Activated CD4-positive, CD25-positive, alpha-beta regulatory T cell treated with anti-CD3 and anti-CD28 coated beads, Interleukin-2, amount 50 U/mL, for 16 hours (primary cell): ENCODE results near the gene ADARB1.
"Not testable (repeated sequence)": the region's sequence is repeated elsewhere in the genome, so short reads cannot be mapped to it uniquely, and the experiment has no call there.

Source experiments
- DNase-seq: peaks from one replicate; pipeline ENCODE4 v3.0.0-alpha.2; 2020; ENCODE audit warnings: low read depth, low spot score

Gene ADARB1, protein sequence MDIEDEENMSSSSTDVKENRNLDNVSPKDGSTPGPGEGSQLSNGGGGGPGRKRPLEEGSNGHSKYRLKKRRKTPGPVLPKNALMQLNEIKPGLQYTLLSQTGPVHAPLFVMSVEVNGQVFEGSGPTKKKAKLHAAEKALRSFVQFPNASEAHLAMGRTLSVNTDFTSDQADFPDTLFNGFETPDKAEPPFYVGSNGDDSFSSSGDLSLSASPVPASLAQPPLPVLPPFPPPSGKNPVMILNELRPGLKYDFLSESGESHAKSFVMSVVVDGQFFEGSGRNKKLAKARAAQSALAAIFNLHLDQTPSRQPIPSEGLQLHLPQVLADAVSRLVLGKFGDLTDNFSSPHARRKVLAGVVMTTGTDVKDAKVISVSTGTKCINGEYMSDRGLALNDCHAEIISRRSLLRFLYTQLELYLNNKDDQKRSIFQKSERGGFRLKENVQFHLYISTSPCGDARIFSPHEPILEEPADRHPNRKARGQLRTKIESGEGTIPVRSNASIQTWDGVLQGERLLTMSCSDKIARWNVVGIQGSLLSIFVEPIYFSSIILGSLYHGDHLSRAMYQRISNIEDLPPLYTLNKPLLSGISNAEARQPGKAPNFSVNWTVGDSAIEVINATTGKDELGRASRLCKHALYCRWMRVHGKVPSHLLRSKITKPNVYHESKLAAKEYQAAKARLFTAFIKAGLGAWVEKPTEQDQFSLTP

DNA sequence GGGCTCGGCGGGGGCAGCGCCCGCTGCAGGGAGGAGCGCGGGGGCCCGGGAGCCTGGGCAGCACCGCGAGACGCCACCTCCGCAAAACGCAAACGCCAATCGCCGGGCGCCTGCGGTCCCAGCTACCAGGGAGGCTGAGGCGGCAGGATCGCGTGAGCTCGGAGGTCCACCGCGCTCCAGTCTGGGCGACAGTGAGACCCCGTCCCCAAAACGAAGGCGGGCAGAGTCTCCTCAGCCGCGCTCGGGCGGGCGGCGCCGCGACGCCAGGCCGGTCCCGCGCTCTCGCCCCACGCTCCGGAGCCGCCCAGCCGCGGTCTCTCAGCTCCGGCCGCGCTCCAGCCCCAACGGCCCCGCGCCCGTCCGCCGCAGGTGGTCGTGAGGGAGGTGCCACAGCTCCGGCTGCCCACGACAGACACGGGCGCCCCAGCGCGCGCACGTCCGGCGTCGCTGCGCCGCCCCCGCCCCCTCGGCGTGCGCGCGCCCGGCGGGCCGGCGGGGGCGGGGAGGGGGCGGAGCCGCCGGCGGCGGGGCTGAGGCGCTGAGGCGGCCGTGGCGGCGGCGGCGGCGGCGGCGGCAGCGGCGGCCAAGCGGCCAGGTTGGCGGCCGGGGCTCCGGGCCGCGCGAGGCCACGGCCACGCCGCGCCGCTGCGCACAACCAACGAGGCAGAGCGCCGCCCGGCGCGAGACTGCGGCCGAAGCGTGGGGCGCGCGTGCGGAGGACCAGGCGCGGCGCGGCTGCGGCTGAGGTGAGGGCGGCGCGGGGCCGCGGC is at the start of gene ADARB1:
ADARB1 (plus strand) TSS at position 533 of the 770 bp plus-strand sequence. CDS start 97,077 bp downstream, outside the sequence.
- peak; percentile 34 for DNase-seq

DNA sequence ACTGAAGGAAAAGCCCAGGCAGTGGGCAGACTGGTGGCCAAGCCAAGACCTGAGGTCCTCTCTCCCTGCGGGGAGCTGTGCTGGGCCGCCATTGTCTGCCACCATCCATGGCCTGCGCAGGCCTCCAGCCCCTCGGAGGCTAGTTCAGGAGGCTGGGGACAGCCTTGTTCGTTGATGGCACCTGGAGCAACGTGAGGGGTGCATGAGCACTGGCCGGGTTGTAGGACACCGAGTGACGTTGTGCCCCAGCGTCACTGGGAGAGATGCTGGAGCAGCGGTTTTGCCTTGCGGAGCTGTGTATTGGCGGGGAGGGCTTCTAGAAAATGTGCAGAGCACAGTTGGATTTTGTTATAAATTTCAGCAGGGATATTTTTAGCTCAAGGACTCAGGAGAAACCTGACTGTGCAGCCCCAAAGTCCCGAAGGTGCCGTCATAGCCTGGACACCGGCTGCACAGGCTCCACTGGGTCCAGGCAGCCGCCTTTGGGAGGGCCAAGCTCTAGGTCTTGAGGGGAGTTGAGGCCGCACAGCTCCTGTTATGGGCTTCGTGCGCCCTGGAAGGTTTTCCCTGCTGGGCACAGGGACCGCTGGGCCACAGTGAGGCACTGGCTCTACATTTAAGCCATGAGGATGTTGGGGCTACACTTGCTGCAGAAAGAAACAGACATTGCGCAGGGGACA is 48.2 kb upstream of the ADARB1 start:
- no peak for DNase-seq

DNA sequence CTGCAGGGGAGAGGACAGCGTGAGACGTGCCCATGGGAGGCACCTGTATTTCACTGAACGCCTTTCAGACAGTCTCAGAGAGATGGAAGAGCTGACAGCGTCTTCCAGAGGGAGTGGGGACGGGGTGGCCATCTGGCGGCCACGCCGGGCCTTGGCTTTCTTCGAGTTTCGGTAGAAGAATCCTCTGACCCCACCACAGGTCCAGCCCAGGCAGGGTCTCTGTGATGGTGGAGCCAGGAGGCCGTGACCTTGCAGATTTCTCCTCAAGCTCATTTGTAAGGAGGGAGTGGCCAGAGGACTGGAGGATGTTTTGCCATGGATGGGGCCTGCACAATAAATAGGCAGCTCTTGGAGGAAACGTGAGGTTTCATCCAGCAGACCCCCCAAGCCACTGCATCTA is 47.6 kb upstream of the ADARB1 start:
- no peak for DNase-seq

DNA sequence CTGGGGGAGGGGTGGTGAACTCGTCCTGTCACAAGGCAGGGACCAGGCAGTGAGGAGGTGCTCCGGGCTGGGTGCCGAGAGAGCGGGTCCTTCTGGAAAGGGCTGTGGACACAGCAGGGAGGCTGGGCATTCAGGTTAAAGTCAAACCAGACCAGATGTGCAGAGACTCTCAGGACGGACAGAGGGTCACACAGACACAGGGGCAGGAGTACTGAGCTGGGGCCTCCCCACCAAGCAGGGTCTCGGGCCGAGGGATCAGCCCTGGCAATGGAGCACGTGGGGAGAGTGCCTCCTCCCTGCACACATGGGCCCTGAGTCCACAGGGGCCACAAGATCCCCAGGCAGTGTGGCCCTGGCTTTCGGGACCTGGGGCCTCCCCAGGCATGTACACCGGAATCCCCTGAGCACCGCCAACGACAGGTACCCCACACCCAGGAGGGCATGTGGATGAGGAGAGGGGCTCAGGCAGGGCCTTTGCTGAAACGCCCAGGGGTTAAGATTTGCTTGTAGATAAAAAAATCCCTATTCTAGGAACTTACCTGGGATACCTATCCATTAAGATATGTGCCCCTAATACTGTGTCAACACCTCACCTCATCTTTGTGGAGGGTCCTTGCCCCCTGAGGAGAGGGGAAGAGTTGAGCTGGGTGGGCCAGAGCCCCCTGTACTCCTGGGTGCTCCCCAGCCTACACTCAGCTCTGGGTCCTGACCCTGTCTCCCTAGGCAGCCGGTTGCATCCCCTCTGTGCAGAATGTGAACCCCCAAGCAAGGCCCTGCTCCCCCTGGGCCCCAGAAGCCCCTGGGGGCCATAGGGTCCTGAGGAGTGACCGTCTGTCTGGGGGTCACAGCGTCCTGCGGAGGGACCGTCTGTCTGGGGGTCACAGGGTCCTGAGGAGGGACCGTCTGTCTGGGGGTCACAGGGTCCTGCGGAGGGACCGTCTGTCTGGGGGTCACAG is 46.9 kb upstream of the ADARB1 start:
- no peak for DNase-seq

DNA sequence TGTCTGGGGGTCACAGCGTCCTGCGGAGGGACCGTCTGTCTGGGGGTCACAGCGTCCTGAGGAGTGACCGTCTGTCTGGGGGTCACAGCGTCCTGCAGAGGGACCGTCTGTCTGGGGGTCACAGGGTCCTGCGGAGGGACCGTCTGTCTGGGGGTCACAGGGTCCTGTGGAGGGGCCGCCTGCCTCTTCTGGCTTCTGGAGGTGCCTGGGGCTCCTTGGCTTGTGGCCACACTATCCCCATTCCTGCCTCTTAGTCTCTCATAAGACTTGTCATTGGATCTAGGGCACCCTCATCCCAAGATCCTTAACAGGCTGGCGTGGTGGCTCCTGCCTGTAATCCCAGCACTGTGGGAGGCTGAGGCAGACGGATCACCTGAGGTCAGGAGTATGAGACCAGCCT is 45.7 kb upstream of the ADARB1 start:
- DNase-seq = not testable (repeated sequence)

DNA sequence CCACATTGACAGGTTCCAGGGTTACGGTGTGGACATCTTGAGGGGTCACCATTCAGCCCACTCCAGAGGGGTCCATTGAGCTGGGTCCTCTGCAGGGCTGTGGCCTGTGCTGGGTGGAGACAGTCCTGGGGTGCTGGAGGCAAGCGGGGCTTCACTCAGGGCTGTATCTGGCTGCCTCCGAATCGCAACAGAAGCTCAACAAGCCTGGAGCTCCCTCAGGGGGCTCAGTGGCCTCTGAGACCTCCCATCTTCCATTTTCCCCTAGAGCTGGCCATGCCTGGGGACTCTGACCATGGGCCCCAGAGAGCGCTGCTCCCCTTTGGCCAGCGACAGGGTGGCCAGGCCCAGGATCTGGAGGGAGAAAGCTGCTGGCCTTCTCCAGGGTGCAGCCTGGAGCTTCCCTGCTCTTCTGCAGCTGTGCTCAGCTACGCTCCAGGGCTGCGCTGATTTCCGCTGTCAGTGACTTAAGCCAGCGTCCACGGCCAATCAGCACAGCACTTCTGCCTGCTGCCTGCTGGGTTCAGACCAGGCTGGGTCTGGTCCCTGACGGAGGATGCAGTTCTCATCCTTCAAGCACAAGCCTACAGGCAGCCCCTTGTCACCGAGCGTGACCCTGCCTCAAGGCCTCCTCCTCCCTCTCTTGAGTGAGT is 45.0 kb upstream of the ADARB1 start:
- no peak for DNase-seq

DNA sequence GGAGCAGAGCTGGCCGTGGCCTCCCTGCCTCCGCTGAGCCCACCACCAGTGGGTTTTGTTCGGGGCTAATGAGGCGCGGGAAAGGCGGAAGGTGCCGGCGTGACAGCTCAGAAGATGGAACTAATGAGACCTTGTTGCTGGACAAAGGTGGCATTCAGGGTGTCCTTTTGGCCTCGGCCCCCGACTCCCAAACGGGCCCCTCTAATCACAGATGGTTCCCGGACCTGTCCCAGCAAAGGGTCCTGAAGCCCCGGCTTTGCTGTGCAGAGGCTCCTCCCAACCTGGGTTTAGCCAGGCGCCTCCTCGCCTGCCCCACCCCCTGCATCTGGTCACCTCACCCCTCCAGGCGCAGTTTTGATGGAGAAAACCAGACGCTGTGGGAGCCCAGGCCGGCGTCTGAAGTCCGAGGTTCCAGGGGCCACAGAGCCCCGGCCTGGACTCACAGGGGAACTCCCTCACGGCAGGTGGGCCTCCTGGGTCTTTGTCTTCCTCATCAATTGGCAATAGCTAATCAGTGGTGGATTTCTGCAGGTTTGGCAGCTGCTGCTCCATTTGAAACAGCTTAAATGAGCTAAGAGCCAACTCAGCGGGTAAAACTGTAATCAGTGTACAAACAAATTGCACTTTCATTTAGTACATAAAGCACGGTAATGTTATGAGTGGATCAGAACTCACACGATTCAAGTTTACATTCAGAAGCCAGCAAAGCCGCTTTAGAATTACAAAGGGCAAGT is 44.3 kb upstream of the ADARB1 start:
- no peak for DNase-seq

DNA sequence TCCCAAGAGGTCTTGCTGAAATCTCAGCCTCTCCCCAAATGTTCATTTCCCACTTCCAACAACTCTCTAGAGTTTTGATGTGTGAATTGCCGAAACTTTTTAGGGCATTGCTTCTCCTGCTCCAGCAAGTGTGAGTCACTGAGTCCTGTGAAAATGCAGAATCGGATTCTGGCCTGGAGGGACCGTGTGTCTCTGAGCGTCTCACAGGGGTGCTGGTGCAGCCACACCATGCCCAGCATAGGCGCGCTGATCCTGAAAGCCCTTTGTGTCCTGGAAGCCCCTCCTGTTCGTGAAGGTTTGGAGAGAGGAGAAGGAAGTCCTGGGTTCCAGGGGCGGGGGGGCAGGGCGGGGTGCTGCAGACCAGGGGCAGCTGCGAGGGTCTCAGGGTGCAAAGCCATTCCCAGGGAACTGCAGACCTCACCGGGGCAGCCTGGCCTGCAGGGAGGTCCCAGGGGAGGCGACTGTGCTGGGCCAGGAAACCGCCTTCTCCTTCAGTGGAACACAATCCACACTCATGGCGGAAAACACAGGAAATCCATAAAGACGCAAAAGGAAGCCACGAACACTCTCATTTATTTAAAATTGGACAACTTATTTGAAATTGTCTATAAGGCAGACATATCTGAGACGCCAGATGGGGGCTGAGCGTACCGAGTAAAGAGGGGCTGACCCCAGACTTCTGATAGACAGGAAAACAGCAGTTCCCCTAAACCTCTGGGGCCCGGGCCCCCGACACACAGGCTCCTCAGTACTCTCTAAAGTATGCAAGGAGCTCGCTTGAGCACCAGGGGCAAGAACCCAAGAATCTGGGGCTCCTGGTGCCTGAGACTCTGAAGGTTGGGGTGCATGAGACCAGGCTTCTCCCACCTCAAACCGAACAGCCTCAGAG is 43.5 kb upstream of the ADARB1 start:
- DNase-seq = no peak

DNA sequence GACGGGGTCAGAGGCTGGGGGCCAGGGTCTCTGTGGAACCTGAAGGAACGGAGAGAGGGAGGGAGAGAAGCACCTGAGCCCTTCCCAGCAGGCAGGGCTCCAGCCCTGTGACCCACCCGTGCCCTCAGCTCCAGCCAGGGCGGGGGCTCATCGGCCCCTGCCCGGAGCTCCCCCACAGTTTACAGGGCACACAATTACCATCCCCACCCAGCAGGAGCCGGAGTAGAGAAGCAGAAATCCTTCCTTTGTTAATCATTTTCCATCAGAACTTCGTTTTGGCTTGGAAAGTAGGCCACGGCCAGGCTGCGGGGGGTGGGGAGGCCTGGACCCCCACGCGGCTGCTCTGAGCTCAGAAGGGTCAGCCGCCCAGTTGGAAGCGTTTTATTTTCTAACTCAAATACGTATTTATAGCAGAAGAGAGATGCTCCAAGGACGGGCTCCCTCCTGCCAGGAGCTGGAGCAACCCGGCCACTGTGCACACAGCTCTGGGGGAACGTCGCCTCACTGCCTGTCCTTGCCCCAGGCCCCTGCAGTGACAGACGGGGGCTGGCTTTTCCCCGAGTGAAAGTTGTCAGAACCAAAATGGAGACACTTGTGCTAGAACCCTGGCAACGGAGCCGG is 42.7 kb upstream of the ADARB1 start:
- DNase-seq = no peak

DNA sequence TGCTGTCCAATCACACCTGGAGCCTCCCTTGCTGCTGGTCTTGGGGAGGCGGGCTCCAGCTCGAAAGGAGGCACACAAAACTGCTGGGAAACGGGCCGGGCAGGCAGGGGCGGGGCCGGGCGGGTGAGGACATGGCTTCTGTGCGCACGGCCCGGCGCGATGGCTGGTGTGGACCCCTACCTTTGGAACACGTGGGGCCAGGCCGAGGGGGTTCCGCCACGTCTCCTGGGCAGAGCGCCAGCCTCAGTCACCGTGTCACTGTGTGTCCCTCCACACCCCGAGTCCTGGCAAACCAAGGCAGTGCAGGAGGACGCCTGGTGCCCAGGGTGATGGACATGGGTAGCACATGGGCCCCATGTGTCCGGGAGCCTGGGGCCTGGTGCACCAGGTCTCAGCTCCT is 42.0 kb upstream of the ADARB1 start:
- DNase-seq = no peak

DNA sequence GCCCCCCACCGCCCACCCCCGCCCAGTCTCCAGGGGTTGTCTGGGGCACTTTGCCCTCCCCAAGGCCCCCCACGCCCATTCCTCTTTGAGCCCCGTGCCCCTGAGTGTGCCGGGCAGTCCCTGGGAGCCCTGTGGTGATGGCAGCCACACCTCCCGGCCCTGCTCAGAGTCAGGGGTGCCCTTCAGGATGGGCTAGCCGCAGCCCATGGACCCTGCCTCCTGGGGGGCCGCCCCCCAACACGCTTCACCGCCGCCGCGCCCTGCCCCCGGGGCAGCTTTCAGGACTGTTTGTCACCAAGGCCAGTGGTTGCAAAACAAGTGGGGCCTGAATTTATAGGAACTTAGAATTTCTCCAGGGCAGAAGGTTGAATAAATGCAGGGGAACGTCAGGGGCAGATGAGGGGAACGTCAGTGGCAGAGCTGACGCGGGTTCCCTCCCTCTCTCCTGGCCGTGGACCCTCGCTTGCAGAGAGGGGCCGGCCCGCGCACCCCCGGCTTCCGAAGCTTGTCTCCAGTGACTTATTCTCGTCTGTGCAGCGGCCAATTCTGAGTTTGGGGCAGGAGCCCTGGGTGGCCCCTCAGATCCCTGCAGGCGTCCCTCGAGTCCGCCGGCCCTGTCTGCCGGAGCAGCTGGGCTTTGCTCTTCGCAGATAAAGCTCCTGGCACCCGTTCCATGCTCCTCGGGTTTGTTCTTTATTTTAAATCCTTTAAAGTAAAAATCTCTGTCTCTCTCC is 41.2 kb upstream of the ADARB1 start:
- DNase-seq = no peak

DNA sequence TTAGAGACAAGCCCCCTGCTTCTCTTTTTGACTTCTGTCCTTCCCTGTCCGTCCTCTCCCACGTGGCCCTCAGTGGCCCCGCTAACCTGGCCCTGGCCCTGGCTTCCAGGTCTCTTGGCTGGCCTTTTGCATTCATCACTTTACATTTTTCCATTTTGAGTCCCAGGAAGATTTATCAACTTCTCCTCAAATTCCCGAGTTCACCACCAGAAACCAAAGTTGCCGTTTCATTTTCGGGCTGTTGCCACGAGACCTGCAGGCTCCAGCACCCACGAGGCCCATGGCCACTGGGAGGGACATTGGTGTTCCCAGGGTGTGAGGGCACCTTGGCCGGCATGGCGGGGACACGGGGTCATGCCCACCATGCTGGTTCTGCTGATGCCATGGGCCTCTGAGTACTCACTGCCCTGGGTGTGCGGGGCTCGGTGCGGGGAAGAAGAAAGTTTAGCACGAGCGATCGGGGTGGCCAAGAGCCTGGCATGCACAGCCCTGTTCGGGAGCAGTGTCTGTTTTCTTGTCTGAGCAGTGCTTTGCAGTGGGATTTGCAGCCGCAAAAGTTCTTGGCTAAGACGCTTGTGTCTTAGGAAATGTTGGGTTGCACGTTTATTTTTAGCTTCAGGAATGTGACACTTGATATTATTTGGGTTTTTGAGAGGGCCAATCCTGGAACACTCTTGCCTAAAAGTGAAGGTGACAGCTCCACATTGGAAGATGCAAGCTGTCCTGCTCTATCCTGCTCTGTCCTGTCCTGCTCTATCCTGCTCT is 40.4 kb upstream of the ADARB1 start:
- DNase-seq = no peak

DNA sequence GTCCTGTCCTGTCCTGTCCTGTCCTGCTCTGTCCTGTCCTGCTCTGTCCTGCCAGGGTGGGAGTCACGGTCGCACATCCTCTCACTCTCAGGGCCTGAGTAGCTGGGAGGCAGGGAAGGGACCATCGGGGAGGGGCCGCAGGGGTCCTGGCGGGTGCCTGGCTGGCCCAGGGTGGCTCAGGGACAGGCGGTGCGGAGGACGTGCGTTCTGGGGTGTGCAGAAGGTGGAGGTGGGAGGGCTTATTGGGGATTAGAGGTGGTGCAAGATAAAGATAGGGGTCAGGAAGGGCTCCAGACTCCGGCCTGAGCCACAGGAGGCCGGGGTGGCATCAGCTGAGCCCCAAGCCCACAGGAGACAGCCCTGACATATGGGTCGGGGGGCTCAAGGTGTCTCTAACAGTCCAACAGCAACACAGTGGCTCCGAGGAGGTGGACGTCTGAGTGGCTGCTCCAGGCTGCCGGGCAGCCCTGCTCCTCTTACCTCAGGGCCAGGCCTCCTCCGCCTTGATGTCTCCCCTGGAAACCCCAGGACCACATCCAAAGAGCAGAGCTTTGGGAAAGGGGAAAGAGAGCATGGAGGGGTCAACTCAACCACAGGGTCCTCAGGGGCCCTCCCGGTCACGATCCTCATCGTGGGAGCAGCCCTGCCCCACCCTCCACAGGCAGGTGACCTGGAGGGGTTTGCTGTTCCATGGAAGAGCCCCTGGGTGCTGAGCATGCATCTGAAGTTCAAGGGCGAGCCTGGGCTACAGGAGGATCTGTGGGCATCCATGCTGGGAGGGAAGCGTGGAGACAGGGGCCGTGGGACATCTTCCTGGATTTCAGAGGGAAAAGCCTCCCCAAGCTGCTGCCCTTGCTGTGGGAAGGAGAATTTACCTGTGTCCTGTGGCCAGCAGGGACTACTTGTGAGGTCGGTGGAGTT is 39.6 kb upstream of the ADARB1 start:
- no peak for DNase-seq

DNA sequence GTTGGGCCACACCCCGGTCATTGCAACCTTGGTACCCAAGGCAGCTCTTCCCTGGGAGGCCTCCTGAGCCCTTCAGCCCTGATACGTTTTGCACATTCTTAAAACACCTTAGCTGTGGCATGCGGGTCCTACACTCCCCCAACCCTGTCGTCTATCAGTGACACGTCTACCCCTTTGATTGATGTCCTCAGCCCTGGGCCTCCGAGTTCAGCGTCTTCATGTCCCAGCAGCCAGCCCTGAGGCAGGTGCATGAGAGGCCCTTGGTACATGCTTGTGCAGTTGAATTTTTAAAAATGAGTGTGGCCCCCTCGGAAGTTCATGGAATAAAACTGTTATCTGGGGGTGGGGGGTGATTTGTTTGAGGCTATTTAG is 38.9 kb upstream of the ADARB1 start:
- DNase-seq = no peak

DNA sequence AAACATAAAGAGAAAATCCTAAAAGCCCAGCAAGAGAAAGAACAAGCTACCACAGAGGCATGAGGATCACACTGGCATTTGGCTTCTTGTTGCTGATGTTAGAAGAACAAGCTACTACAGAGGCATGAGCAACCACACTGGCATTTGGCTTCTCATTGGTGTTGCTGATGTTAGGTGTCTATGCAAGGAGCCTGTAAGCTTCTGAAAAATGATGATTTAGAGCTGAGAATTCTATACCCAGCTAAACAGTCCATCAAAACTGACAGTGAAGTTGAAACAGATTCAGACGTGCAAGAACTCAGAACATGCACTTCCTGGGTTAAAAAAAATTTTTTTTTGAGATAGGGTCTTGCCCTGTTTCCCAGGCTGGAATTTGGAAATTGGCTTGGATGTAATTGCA is 37.8 kb upstream of the ADARB1 start:
- no peak for DNase-seq
